ENCODE data around the gene NEDD8. TPM values are rescaled to one million over a fixed set of nuclear protein-coding genes. Genes with fewer than 3 reads are reported as not detected.

The NEDD8 gene
- total RNA-seq, 4 donors from 2014 or later = 68.6 to 109 (median 98.3) TPM

DNA sequence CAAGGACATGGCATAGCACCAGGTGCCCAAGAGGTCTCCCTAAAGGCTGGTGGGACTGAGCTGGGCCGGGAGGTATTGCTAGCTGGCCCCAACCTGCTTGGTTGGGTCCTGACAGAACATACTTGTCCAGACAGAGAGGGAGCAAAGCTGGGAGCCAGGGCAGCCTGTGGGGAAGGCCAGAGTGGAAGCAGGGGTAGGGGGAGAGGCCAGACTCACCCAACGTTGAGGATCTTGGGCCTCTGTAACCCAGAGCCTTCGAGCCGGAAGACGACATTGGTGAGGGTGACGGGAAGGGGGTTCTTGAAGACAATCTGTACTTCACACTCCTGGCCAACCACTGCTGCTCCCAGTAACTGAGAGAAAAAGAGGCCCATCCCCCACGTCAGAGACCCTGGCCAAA, 21.8 kb upstream of the NEDD8 start:
- no peak overlapping the region for H3K27ac ChIP-seq
- H3K9me3 ChIP-seq = no peaks in the 10 kb centered on the region
- H3K4me1 ChIP-seq = peaks cover 0 to 5% (median 0%) of the 10 kb centered on the region in 4 donors
- WGBS, 2 donors = 85 to 88% methylated on average over 7 of the region's 7 CpGs
- no peak for TF ChIP-seq EP300 (IDR thresholded peaks at IDR 0.05)
- TF ChIP-seq POLR2A (IDR thresholded peaks at IDR 0.05) = no peak
- TF ChIP-seq, protein P1, sequence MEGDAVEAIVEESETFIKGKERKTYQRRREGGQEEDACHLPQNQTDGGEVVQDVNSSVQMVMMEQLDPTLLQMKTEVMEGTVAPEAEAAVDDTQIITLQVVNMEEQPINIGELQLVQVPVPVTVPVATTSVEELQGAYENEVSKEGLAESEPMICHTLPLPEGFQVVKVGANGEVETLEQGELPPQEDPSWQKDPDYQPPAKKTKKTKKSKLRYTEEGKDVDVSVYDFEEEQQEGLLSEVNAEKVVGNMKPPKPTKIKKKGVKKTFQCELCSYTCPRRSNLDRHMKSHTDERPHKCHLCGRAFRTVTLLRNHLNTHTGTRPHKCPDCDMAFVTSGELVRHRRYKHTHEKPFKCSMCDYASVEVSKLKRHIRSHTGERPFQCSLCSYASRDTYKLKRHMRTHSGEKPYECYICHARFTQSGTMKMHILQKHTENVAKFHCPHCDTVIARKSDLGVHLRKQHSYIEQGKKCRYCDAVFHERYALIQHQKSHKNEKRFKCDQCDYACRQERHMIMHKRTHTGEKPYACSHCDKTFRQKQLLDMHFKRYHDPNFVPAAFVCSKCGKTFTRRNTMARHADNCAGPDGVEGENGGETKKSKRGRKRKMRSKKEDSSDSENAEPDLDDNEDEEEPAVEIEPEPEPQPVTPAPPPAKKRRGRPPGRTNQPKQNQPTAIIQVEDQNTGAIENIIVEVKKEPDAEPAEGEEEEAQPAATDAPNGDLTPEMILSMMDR (IDR thresholded peaks at IDR 0.05) = no peak
- H3K36me3 ChIP-seq = peaks cover 0 to 61% (median 0%) of the 10 kb centered on the region in 3 donors
- no peak for DNase-seq (ENCODE audit: low spot score in 2 of 2)
- H3K27me3 ChIP-seq = no peaks in the 10 kb centered on the region
- no peak overlapping the region for H3K4me3 ChIP-seq

DNA sequence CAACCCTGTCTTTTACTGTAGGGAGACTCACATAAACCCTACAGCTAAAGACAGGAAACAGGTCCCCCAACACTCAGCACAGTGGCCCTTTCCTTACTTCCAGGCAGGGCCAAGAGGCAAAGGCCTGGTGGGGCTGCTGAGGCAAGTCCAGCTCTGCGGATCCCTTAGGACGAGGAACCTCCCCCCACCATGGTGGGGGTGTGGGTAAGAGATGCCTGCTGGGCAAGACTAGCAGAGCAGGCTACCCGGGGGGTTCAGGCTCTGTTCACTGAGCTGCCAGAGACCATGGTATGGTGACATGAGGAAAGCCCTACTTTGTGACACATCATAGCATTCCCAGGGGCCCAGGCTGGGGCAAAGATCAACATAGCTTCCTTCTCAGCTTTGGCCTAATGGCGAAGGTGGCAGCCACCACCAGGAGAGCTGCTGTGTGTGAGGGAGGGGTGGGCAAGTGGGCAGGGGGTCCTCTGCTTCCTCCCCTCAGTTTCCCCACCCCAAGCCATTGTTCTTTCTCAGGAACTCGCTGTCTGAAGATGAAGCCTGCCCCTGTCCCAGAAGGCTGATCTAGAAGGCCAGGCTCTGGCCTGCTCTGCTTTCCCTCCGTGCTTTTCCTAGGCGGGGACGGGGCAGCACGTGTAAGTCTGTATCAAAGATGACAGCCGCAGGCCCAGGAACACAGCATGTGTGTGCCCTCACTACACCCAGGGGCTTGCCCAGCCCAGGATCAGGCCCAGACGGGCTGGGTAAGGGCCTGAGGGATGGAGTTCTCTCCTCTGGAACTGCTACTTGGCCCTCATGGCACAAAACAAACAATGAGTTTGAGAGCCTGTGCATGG, 20.3 kb upstream of the NEDD8 start:
- Histone ChIP-seq H3K27me3 (no peaks in the 10 kb centered on the region), H3K27ac (no peak overlapping the region), H3K4me1 (no peaks in the 10 kb centered on the region), H3K4me3 (no peak overlapping the region), H3K9me3 (no peaks in the 10 kb centered on the region), H3K36me3 (peaks cover 0 to 56% (median 0%) of the 10 kb centered on the region in 3 donors)
- no peak for DNase-seq (ENCODE audit: low spot score in 2 of 2)
- no peak for TF ChIP-seq POLR2A (IDR thresholded peaks at IDR 0.05)
- TF ChIP-seq EP300 (IDR thresholded peaks at IDR 0.05) = no peak
- TF ChIP-seq, protein P1 (IDR thresholded peaks at IDR 0.05) = no peak
- 80 to 85% methylated on average over 11 of the region's 11 CpGs for WGBS, 2 donors

DNA sequence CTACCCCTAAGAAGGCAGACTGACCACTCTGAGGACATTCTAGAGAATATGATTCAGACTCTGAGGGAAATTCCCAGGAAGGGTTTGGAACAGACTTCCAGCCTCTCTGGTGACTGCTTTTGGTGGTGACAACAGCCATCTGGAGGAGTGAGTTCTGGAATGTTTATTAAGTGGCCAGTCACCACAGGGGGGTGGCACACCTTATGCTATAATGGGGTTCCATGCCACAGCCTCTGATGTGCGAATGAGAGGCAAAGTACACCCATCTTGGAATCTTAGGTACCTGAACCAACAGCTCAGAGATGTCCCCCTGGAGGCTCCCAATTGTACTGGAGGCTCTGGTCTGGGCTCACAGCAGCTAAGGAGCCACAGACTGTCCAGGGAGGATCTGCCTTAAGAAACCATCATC, 19.7 kb upstream of the NEDD8 start:
- Histone ChIP-seq H3K9me3 (no peaks in the 10 kb centered on the region), H3K27me3 (no peaks in the 10 kb centered on the region), H3K36me3 (peaks cover 0 to 56% (median 0%) of the 10 kb centered on the region in 3 donors), H3K27ac (no peak overlapping the region), H3K4me3 (no peak overlapping the region), H3K4me1 (no peaks in the 10 kb centered on the region)
- whole genome bisulfite sequencing, 2 donors = 80 to 93% methylated on average over 1 of the region's 1 CpG
- DNase-seq (ENCODE audit: low spot score in 2 of 2) = no peak
- no peak for TF ChIP-seq POLR2A (IDR thresholded peaks at IDR 0.05)
- no peak for TF ChIP-seq EP300 (IDR thresholded peaks at IDR 0.05)
- TF ChIP-seq, protein P1 (IDR thresholded peaks at IDR 0.05) = no peak

DNA sequence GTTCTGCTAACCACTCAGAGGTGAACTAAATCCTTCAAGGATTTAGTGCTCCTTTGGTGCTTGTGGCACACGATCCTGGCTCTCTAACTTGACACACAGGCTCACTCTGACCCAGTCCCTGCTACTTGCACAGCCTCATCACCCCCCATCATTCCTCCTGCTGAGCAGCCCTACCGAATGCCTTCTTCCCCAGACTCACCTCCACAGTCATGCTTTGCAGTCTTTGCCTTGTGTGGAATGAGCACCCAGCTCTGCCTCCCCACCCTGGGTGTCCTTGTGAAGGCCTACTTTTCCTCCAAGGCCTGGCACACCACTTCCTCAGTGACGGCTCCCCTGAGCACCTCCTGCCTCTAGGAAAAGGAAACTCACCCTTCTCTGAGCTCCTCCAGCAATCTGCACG, 18.2 kb upstream of the NEDD8 start:
- whole genome bisulfite sequencing, 2 donors = 50 to 55% methylated on average over 4 of the region's 4 CpGs
- peaks cover 0 to 49% (median 0%) of the 10 kb centered on the region in 3 donors for H3K36me3 ChIP-seq
- H3K4me1 ChIP-seq = no peaks in the 10 kb centered on the region
- H3K9me3 ChIP-seq = no peaks in the 10 kb centered on the region
- no peaks in the 10 kb centered on the region for H3K27me3 ChIP-seq
- H3K4me3 ChIP-seq = no peak overlapping the region
- H3K27ac ChIP-seq = no peak overlapping the region
- TF ChIP-seq EP300 (IDR thresholded peaks at IDR 0.05) (no peak), POLR2A (IDR thresholded peaks at IDR 0.05) (no peak)
- TF ChIP-seq, protein P1 (IDR thresholded peaks at IDR 0.05) = no peak
- no peak for DNase-seq (ENCODE audit: low spot score in 2 of 2)

DNA sequence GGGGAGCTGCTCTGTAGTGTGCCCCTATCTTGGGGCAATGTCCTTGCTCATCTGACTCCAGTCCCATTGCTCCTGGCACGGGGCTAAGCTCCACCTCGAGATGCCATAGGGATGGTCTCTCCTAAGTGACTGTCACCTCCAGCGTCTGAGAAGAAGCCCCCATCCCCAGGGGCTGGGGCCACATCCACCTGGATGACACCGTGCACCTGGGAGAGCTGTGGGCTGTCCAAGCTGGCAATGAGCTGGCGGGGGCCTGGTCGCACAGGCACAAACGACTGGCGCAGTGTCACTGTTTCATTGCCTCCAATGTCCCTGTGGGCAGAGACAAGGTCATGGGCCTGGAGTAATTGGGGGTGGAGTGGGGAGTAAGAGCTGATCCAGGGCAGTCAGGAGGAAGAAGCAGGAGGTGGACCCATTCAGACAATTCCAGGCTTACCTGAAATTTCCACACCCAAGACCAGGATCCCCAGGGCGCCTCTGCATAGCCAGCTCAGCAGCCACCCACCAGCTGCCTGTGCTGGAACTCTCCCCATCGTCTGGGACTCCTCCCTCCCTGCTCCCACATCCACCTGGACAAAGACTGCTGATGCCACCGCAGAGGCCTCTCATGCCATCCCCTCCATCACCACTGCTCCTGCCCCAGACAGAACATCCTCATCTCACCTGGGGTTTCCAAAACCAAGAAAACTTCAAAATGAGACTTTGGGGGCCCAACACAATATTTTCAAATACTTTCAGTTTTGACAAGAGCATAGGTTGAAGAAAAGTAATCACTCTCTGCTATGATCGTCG, 17.3 kb upstream of the NEDD8 start:
- no peaks in the 10 kb centered on the region for H3K4me1 ChIP-seq
- no peaks in the 10 kb centered on the region for H3K9me3 ChIP-seq
- DNase-seq (ENCODE audit: low spot score in 2 of 2) = no peak
- H3K27ac ChIP-seq = no peak overlapping the region
- no peak overlapping the region for H3K4me3 ChIP-seq
- WGBS, 2 donors = 71 to 78% methylated on average over 12 to 13 of the region's 13 CpGs
- no peak for TF ChIP-seq POLR2A (IDR thresholded peaks at IDR 0.05)
- no peak for TF ChIP-seq EP300 (IDR thresholded peaks at IDR 0.05)
- TF ChIP-seq, protein P1 (IDR thresholded peaks at IDR 0.05) = no peak
- peaks cover 0 to 40% (median 0%) of the 10 kb centered on the region in 3 donors for H3K36me3 ChIP-seq
- no peaks in the 10 kb centered on the region for H3K27me3 ChIP-seq
